K562 (cell line): ENCODE results near the gene CUL5. TPM values are rescaled to one million over a fixed set of nuclear protein-coding genes. Genes with fewer than 3 reads are reported as not detected.
A peak's percentile ranks its signal among the peaks of the same experiment; 100 is the strongest.

ENCODE experiments used
- ATAC-seq: fragments of 200-7000 bp; cut with Tn5 transposase; 3 replicates; pipeline ENCODE4 v1.9.1; 2020; ENCODE audit warnings: moderate library complexity
- BruUV-seq: library from RNA; stranded (reverse); fragments of 400-500 nt; replicated peaks from 2 replicates; lab custom pipeline; 2021; lab: Mats Ljungman, UMichigan
- CTCF ChIA-PET: fragments of 300-600 bp; formaldehyde crosslinking; extraction: SDS; loops from one replicate; lab custom pipeline; 2021; ENCODE audit warnings: low intra/inter-chr PET ratio; lab: Yijun Ruan, JAX
- POLR2A ChIA-PET: fragments of 300-600, 350-650 bp; sonication (Branson Sonifier 250); formaldehyde crosslinking; extraction: SDS; loops from one replicate; lab custom pipeline; 2021; ENCODE audit warnings: antibody characterized with exemption, inconsistent platforms; lab: Yijun Ruan, JAX
- DNase-seq, 4 experiments: peaks; one replicate each; pipeline versions ENCODE4 v3.0.0 to v3.0.0-alpha.2; 2011 to 2018; ENCODE audit warnings: low spot score in 3 of 4, mixed read lengths in 3 of 4; ENCODE audit errors: extremely low read depth in 1 of 4
- FAIRE-seq: peaks from 2 replicates; lab custom pipeline; 2011; peaks lifted over from hg19 to GRCh38; lab: Jason Lieb, UNC
- H2AFZ ChIP-seq: 2 replicates; pipeline ENCODE4 v1.6.0; 2011; ENCODE audit warnings: low read depth, low read length, control low read depth, inconsistent platforms
- H3K27ac ChIP-seq: fragments of 200-600 bp; 3 replicates; pipeline ENCODE4 v1.8.0; 2011; ENCODE audit warnings: low read depth, mild to moderate bottlenecking, control low read depth, inconsistent platforms, low read length, moderate library complexity, mixed read lengths; ENCODE audit errors: extremely low read depth
- H3K27me3 ChIP-seq, 2 experiments: fragments of 300-600 bp in 1 of 2; 2 replicates in 1 of 2; 3 replicates in 1 of 2; pipeline versions ENCODE4 v1.6.0 to v1.8.0; 2011; ENCODE audit warnings: inconsistent platforms in 2 of 2, low read length in 2 of 2, mild to moderate bottlenecking in 1 of 2, mixed read lengths in 1 of 2, moderate library complexity in 1 of 2; ENCODE audit not compliant: control insufficient read depth in 2 of 2, insufficient read depth in 2 of 2
- H3K36me3 ChIP-seq: fragments of 300-600 bp; 3 replicates; pipeline ENCODE4 v1.8.0; 2011; ENCODE audit warnings: mild to moderate bottlenecking, low read length, inconsistent platforms; ENCODE audit not compliant: control insufficient read depth, insufficient read depth
- H3K4me1 ChIP-seq, 2 experiments: fragments of 200-600 bp in 1 of 2; replicated peaks in 1 of 2; 2 replicates in 1 of 2; 3 replicates in 1 of 2; pipeline versions ENCODE4 v1.5.1 to v1.8.0; 2011; ENCODE audit warnings: inconsistent platforms in 2 of 2, low read length in 2 of 2, mild to moderate bottlenecking in 1 of 2, mixed read lengths in 1 of 2, moderate library complexity in 1 of 2; ENCODE audit not compliant: control insufficient read depth in 2 of 2, insufficient read depth in 2 of 2
- H3K4me2 ChIP-seq: 2 replicates; pipeline ENCODE4 v1.6.1; 2011; ENCODE audit warnings: low read length, control low read depth, inconsistent platforms, mixed read lengths; ENCODE audit not compliant: insufficient read depth
- H3K4me3 ChIP-seq: fragments of 200-600 bp; sonication (generic), shearing (Covaris generic); 2 replicates; pipeline ENCODE4 v1.5.1; 2016; ENCODE audit warnings: control low read depth, inconsistent platforms
- H3K79me2 ChIP-seq: fragments of 200-600 bp; 3 replicates; pipeline ENCODE4 v1.8.0; 2011; ENCODE audit warnings: low read length, inconsistent platforms; ENCODE audit not compliant: control insufficient read depth, insufficient read depth
- H3K9ac ChIP-seq, 2 experiments: 2 replicates each; pipeline versions ENCODE4 v1.6.0 to v1.6.1; 2011; ENCODE audit warnings: low read depth in 2 of 2, low read length in 2 of 2, control low read depth in 1 of 2, inconsistent platforms in 1 of 2, mild to moderate bottlenecking in 1 of 2, mixed read lengths in 1 of 2; ENCODE audit not compliant: insufficient read depth in 1 of 2
- H3K9me1 ChIP-seq: one replicate; pipeline ENCODE4 v1.6.0; 2011; ENCODE audit warnings: inconsistent platforms, mild to moderate bottlenecking, low read length, moderate library complexity; ENCODE audit not compliant: control insufficient read depth, insufficient read depth
- H3K9me3 ChIP-seq: replicated peaks from 2 replicates; pipeline ENCODE4 v1.5.1; 2011; ENCODE audit warnings: low read depth, low read length, inconsistent platforms; ENCODE audit not compliant: control insufficient read depth, insufficient read depth
- H4K20me1 ChIP-seq: replicated peaks from 2 replicates; pipeline ENCODE4 v1.6.1; 2011; ENCODE audit warnings: low read length, inconsistent platforms, mixed read lengths; ENCODE audit not compliant: control insufficient read depth, insufficient read depth
- ATF6 ChIP-seq: sonication (generic); formaldehyde crosslinking; IDR thresholded peaks from 2 replicates; pipeline ENCODE4 v1.4.0; 2020; ENCODE audit warnings: mild to moderate bottlenecking, missing genetic modification reagents
- BRD9 ChIP-seq: fragments of 450-650 bp; IDR thresholded peaks from 2 replicates; pipeline ENCODE4 v1.6.1; 2018; ENCODE audit warnings: low read depth; ENCODE audit not compliant: partially characterized antibody
- CEBPB ChIP-seq: fragments of 450-650 bp; IDR thresholded peaks from 2 replicates; pipeline ENCODE4 v1.6.1; 2016; ENCODE audit warnings: missing genetic modification characterization, missing compliant biosample characterization
- CEBPG ChIP-seq, 3 experiments: fragments of 200-800 bp in 1 of 3; sonication (Bioruptor generic) in 1 of 3; sonication (generic) in 1 of 3; formaldehyde crosslinking in 1 of 3; IDR thresholded peaks in 2 of 3; conservative IDR thresholded peaks in 1 of 3; 2 replicates each; pipeline versions ENCODE4 v1.6.1 to v1.8.0; 2016 to 2022; ENCODE audit warnings: missing compliant biosample characterization in 2 of 3, missing genetic modification characterization in 2 of 3, mild to moderate bottlenecking in 1 of 3, missing genetic modification reagents in 1 of 3
- PCBP2 ChIP-seq: fragments of 200-400 bp; formaldehyde crosslinking; IDR thresholded peaks from 2 replicates; pipeline ENCODE4 v1.6.1; 2018; ENCODE audit warnings: low read length, low read depth, mild to moderate bottlenecking, moderate library complexity; ENCODE audit not compliant: poor library complexity, severe bottlenecking
- PYGO2 ChIP-seq: fragments of 450-650 bp; IDR thresholded peaks from 2 replicates; pipeline ENCODE4 v1.6.1; 2016; ENCODE audit warnings: mild to moderate bottlenecking, missing genetic modification characterization, moderate library complexity, missing compliant biosample characterization
- ZNF79 ChIP-seq: fragments of 250-450 bp; sonication (Bioruptor Pico); IDR thresholded peaks from 2 replicates; pipeline ENCODE4 v1.4.0; 2020; ENCODE audit warnings: low read depth, mild to moderate bottlenecking, moderate library complexity
- WGBS: fragments of 100-300 bp; shearing (Covaris generic); methylation state at CpG from one replicate; pipeline ENCODE4 v1.1.6; 2016; ENCODE audit warnings: low coverage, mixed read lengths; ENCODE audit not compliant: insufficient coverage; ENCODE audit errors: missing lambda C conversion rate; 5-methylcytosine and 5-hydroxymethylcytosine counted together
- in situ Hi-C: fragments of 300-500 bp; cut with MboI; formaldehyde crosslinking; loops from 4 replicates; pipeline ENCODE4 v1.15.0; 2018; ENCODE audit warnings: inconsistent platforms, mixed read lengths
- intact Hi-C: fragments of 100-400 bp; cut with micrococcal nuclease; formaldehyde crosslinking; loops from 2 replicates; pipeline ENCODE4 v1.14.2; 2022
- polyA plus RNA-seq, 8 experiments: library from polyadenylated mRNA; depleted of rRNA in 4 of 8; stranded (reverse) in 5 of 8; unstranded in 3 of 8; fragments of >200 nt; fragmentation: Nextera tagmentation in 2 of 8; fragmentation: Illumina TruSeq in 1 of 8; extraction: Ambion mirVana in 2 of 8; extraction: Trizol in 1 of 8; gene quantifications; 2 replicates each; pipeline versions ENCODE4 v1.2.1 to v1.2.3, GENCODE V29; 2011 to 2014; ENCODE audit warnings: inconsistent platforms in 1 of 8, missing spikeins in 1 of 8
- total RNA-seq, 7 experiments: library from RNA; depleted of rRNA in 6 of 7; stranded (reverse); fragments of >200 nt in 6 of 7; fragmentation: Illumina TruSeq in 2 of 7; extraction: Trizol in 2 of 7; gene quantifications; 2 replicates each; pipeline versions ENCODE4 v1.2.1 to v1.2.3, GENCODE V29; 2011 to 2021; ENCODE audit warnings: low replicate concordance in 1 of 7

The CUL5 gene
- total and polyA plus RNA-seq, 9 of the 15 experiments (the other 6 are each of a cell fraction or from before 2014, with no cell fraction given): 14.3 to 45.9 (median 23.0) TPM

DNA sequence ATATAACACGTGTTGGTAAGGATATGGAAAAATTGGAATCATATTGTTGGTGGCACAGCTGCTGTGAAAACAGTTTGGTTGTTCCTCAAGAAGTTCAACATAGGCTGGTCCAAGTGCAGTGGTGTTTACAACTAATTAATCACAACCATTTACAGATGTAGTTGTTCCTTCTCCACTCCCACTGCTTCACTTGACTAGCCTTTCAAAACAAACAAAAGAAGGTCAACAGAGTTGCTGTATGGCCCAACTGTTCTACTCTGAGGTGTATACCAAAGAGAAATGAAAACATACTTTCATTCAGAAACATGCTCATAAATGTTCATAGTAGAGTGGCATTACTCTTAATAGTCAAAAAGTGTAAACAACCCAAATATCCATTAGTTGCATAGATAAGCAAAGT, 76.1 kb downstream of the CUL5 start (continued):
- TF ChIP-seq ATF6 (no peak), PYGO2 (no peak)

DNA sequence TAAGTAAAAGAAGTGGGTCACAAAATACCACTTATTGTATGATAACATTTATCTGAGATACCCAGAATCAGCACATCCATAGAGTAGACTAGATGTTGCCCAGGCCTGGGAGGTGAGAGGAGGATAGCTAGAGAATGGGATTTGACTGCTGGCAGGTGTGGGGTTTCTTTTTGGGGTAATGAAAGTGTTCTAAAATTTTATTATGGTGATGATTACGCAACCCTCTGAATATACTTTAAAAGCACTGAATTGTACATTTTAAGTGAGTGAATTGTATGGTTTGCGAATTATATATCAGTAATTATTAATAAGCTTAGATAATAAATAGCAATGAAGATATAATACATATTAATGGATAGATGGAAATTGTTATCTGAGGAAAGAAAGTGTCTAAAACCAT, 77.0 kb downstream of the CUL5 start:
- Histone ChIP-seq H3K9me3 (no peaks in the 10 kb centered on the region), H4K20me1 (no peaks in the 10 kb centered on the region), H3K4me2 (no peak overlapping the region), H2AFZ (no peak overlapping the region), H3K9ac (no peak overlapping the region), H3K27me3 (no peaks in the 10 kb centered on the region), H3K79me2 (no peaks in the 10 kb centered on the region), H3K9me1 (no peaks in the 10 kb centered on the region), H3K27ac (no peak overlapping the region), H3K4me3 (no peak overlapping the region), H3K36me3 (peaks cover 48% of the 10 kb centered on the region; the same call in 2 of the 3 replicates), H3K4me1 (no peaks in the 10 kb centered on the region)
- DNase-seq: no peak
- in situ Hi-C loops (no loop called here), intact Hi-C loops (no loop called here)
- WGBS: 94% methylated on average over 2 of the region's 2 CpGs
- CTCF ChIA-PET: no interaction called here
- ATAC-seq: no peak
- FAIRE-seq: no peak
- BruUV-seq: no TSS peak
- POLR2A ChIA-PET: no interaction called here
- TF ChIP-seq CEBPB (tag): peak; percentile 93
- no peak for TF ChIP-seq ZNF79 (CRISPR knock-in tag)
- no peak for TF ChIP-seq CEBPG (CRISPR knock-in tag; IDR thresholded peaks at IDR 0.05)
- peak; percentile 59 to 92; a peak in 3 of 4 replicates for TF ChIP-seq CEBPG (tag; conservative IDR thresholded peaks at IDR 0.05 in 1 of 2, IDR thresholded peaks at IDR 0.05 in 1 of 2)
- no peak for TF ChIP-seq BRD9
- TF ChIP-seq PCBP2: no peak
